GM12872 (cell line): ENCODE data around the gene STXBP2.

Experiments
- CTCF ChIP-seq: IDR thresholded peaks from 3 replicates; pipeline ENCODE4 v1.5.1; 2011; ENCODE audit warnings: low read depth, mild to moderate bottlenecking, low read length, moderate library complexity; ENCODE audit not compliant: insufficient read depth

STXBP2 gene

GRCh38 chr19:7645656-7646425 is 8.9 kb downstream of the STXBP2 start:
- TF ChIP-seq CTCF: no peak

- no peak for TF ChIP-seq CTCF
Observed at GRCh38 chr19:7646426-7646700, 9.5 kb downstream of the STXBP2 start.

- TF ChIP-seq CTCF: no peak
Observed at GRCh38 chr19:7647156-7647555, 10.2 kb downstream of the STXBP2 start.

- no peak for TF ChIP-seq CTCF
Observed at GRCh38 chr19:7648265-7649014, 11.5 kb downstream of the STXBP2 start.

- no peak for TF ChIP-seq CTCF
Observed at GRCh38 chr19:7650148-7650547, 13.2 kb downstream of the STXBP2 start.

- peak; percentile 92 for TF ChIP-seq CTCF
Observed at GRCh38 chr19:7652061-7652641, 15.2 kb downstream of the STXBP2 start.

- TF ChIP-seq CTCF: no peak
Observed at GRCh38 chr19:7654401-7654800, 17.5 kb downstream of the STXBP2 start.
